Fibroblast of skin of back (primary cell): ENCODE measurements around the gene PGM1.

ENCODE experiments used
- DNase-seq: peaks from one replicate; pipeline ENCODE4 v3.0.0-alpha.2; 2013

PGM1 gene

GRCh38 chr1:63633281-63633680 is 40.1 kb downstream of the PGM1 start:
- DNase-seq = no peak

GRCh38 chr1:63634471-63634870 is 41.3 kb downstream of the PGM1 start:
- DNase-seq = peak; percentile 32

GRCh38 chr1:63635681-63636080 is 42.5 kb downstream of the PGM1 start:
- peak; percentile 57 for DNase-seq

GRCh38 chr1:63636192-63637105 is 43.2 kb downstream of the PGM1 start:
- no peak for DNase-seq

- no peak for DNase-seq
These were observed 45.3 kb downstream of the PGM1 start for GRCh38 chr1:63638471-63638870.

- no peak for DNase-seq
These were observed 45.7 kb downstream of the PGM1 start for GRCh38 chr1:63638875-63639274.

- no peak for DNase-seq
These were observed 47.7 kb downstream of the PGM1 start for GRCh38 chr1:63640633-63641567.

GRCh38 chr1:63641615-63642014 is 48.4 kb downstream of the PGM1 start:
- no peak for DNase-seq

- DNase-seq = no peak
These were observed 49.7 kb downstream of the PGM1 start for GRCh38 chr1:63642901-63643300.

- DNase-seq = no peak
These were observed 50.3 kb downstream of the PGM1 start for GRCh38 chr1:63643517-63643916.

- no peak for DNase-seq
These were observed 50.7 kb downstream of the PGM1 start for GRCh38 chr1:63643926-63644325.

- DNase-seq = peak; percentile 46
These were observed 52.1 kb downstream of the PGM1 start for GRCh38 chr1:63645317-63645716.

- DNase-seq = no peak
These were observed 55.5 kb downstream of the PGM1 start for GRCh38 chr1:63648689-63649088.

- peak; percentile 13 for DNase-seq
These were observed 58.0 kb downstream of the PGM1 start for GRCh38 chr1:63651161-63651701.

- no peak for DNase-seq
These were observed 60.8 kb downstream of the PGM1 start for GRCh38 chr1:63653976-63654375.

- DNase-seq = no peak
These were observed 66.2 kb downstream of the PGM1 start for GRCh38 chr1:63659448-63659847.

GRCh38 chr1:63662056-63662836 is 69.0 kb downstream of the PGM1 start:
- DNase-seq = peak; percentile 73

- DNase-seq = peak; percentile 57
These were observed 69.6 kb downstream of the PGM1 start for GRCh38 chr1:63662841-63663240.

- peak; percentile 36 for DNase-seq
These were observed 70.1 kb downstream of the PGM1 start for GRCh38 chr1:63663301-63663700.

GRCh38 chr1:63663873-63664272 is 70.7 kb downstream of the PGM1 start:
- peak; percentile 29 for DNase-seq

GRCh38 chr1:63664742-63665141 is 71.5 kb downstream of the PGM1 start:
- DNase-seq = no peak

- no peak for DNase-seq
These were observed 72.2 kb downstream of the PGM1 start for GRCh38 chr1:63665410-63665809.
